ENCODE results near the gene SYVN1.
A peak's percentile ranks its signal among the peaks of the same experiment; 100 is the strongest.
"Not testable (repeated sequence)": the region's sequence is repeated elsewhere in the genome, so short reads cannot be mapped to it uniquely, and the experiment has no call there.

Gene SYVN1

GRCh38 chr11:65125197-65126056, 8.9 kb downstream of the SYVN1 start:
- no peak for DNase-seq

GRCh38 chr11:65124480-65125196, 9.7 kb downstream of the SYVN1 start:
- DNase-seq: no peak

- DNase-seq: peak; percentile 99
These were observed 12.2 kb downstream of the SYVN1 start, which contains the start of the genes FAU and MRPL49 for GRCh38 chr11:65121865-65122696. Gene FAU (minus strand): TSS chr11:65122134. CDS start chr11:65121813, 321 bp downstream. Gene MRPL49 (plus strand): TSS chr11:65122321. CDS start chr11:65122347, 26 bp downstream.

GRCh38 chr11:65121447-65121864, 12.9 kb downstream of the SYVN1 start:
- DNase-seq: peak in 1 of 2 donors; percentile 38

- no peak for DNase-seq
These were observed 13.5 kb downstream of the SYVN1 start for GRCh38 chr11:65120831-65121230.

GRCh38 chr11:65119670-65119995, 14.7 kb downstream of the SYVN1 start:
- no peak for DNase-seq

GRCh38 chr11:65118891-65119669, 15.2 kb downstream of the SYVN1 start:
- not testable (repeated sequence) for DNase-seq

- DNase-seq: no peak
These were observed 16.1 kb downstream of the SYVN1 start for GRCh38 chr11:65118097-65118837.

- peak; percentile 100 for DNase-seq
These were observed 16.9 kb downstream of the SYVN1 start, which contains the start of gene ZNHIT2 for GRCh38 chr11:65117206-65118096. Gene ZNHIT2 (minus strand): TSS chr11:65117701. CDS start chr11:65117653, 48 bp downstream.

GRCh38 chr11:65116370-65117205, 17.7 kb downstream of the SYVN1 start:
- DNase-seq: peak; percentile 60 to 65

- no peak for DNase-seq
These were observed 18.8 kb downstream of the SYVN1 start for GRCh38 chr11:65115361-65116082.

GRCh38 chr11:65114538-65115171, 19.7 kb downstream of the SYVN1 start:
- DNase-seq: no peak

- no peak for DNase-seq
These were observed 20.5 kb downstream of the SYVN1 start for GRCh38 chr11:65113839-65114238.

- DNase-seq: no peak
These were observed 21.0 kb downstream of the SYVN1 start for GRCh38 chr11:65113361-65113756.

GRCh38 chr11:65112546-65113360, 21.6 kb downstream of the SYVN1 start:
- peak; percentile 70 to 72 for DNase-seq

GRCh38 chr11:65111744-65112545, 22.4 kb downstream of the SYVN1 start, which contains the start of gene TM7SF2:
Gene TM7SF2 (plus strand): TSS chr11:65111872. CDS start chr11:65112016, 144 bp downstream.
- DNase-seq: peak; percentile 94 to 95
